ENCODE data around the gene GJA1.
A peak's percentile ranks its signal among the peaks of the same experiment; 100 is the strongest.
"Not testable (repeated sequence)": the region's sequence is repeated elsewhere in the genome, so short reads cannot be mapped to it uniquely, and the experiment has no call there.

Gene GJA1

DNA sequence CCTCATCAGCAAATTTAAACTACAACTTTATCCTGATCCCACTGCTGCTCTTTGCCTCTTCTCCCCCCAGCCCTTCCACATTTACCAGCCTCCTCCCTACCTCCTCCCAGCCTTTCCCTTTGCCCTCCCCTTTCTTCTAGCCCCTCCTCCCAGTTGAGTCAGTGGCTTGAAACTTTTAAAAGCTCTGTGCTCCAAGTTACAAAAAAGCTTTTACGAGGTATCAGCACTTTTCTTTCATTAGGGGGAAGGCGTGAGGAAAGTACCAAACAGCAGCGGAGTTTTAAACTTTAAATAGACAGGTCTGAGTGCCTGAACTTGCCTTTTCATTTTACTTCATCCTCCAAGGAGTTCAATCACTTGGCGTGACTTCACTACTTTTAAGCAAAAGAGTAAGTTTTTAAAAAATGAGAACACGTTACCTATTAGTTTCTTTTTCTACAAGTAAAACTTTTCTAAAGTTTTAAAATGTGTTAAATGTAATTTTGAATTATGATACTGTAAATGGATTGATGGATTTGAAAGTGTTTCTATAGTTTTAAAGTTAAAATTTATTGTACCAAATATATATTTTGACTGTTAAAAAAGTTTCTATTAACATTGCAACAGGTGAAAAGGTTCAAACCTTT is at the start of gene GJA1:
Gene GJA1 (plus strand): TSS at position 203 of the 626 bp plus-strand sequence. CDS start 11,202 bp downstream, outside the sequence.
- peak within 1 kb of the TSS; percentile 52 for H3K9ac ChIP-seq (ENCODE audit: low read length)

DNA sequence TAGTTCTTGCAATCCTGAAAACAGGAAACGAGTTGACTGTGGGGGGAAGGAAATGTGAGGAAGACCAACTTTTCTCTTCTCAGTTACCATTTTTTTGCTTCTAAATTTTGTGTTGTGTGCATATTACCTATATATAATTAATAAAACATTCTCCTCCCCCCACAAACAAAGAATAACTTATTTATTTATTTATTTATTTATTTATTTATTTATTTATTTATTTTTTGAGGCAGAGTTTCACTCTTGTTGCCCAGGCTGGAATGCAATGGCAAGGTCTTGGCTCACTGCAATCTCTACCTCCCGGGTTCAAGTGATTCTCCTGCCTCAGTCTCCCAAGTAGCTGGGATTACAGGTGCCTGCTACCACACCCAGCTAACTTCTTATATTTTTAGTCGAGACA is 48.9 kb upstream of the GJA1 start:
- H3K36me3 ChIP-seq (replicated peaks; ENCODE audit: insufficient read depth, low read length); H3F3A ChIP-seq (ENCODE audit: insufficient read depth, low read length); H2AFZ ChIP-seq (ENCODE audit: low read length); H4K20me1 ChIP-seq (ENCODE audit: insufficient read depth, low read length); H3K4me1 ChIP-seq (ENCODE audit: low read length); H3K4me3 ChIP-seq (ENCODE audit: low read length); H3K9me2 ChIP-seq (replicated peaks; ENCODE audit: insufficient read depth, low read length); H3K9me3 ChIP-seq (replicated peaks; ENCODE audit: insufficient read depth, low read length); H3K9ac ChIP-seq (ENCODE audit: low read length); H3K27me3 ChIP-seq (replicated peaks; ENCODE audit: insufficient read depth, low read length); H3K27ac ChIP-seq (ENCODE audit: low read length); H3K79me2 ChIP-seq (ENCODE audit: low read length); H3K4me2 ChIP-seq (ENCODE audit: low read depth, low read length); DNase-seq: not testable (repeated sequence)

More for the DNA sequence above, at the start of gene GJA1:
- peak within 1 kb of the TSS; percentile 18; the same call in 1 of the 2 replicates for H3K27ac ChIP-seq (ENCODE audit: low read length)
- TF ChIP-seq EZH2phosphoT487 (IDR thresholded peaks at IDR 0.05; ENCODE audit: low read length) (no peak), EZH2 (optimal IDR thresholded peaks at IDR 0.05; ENCODE audit: low read depth, low read length) (no peak)
- TF ChIP-seq, protein P1, sequence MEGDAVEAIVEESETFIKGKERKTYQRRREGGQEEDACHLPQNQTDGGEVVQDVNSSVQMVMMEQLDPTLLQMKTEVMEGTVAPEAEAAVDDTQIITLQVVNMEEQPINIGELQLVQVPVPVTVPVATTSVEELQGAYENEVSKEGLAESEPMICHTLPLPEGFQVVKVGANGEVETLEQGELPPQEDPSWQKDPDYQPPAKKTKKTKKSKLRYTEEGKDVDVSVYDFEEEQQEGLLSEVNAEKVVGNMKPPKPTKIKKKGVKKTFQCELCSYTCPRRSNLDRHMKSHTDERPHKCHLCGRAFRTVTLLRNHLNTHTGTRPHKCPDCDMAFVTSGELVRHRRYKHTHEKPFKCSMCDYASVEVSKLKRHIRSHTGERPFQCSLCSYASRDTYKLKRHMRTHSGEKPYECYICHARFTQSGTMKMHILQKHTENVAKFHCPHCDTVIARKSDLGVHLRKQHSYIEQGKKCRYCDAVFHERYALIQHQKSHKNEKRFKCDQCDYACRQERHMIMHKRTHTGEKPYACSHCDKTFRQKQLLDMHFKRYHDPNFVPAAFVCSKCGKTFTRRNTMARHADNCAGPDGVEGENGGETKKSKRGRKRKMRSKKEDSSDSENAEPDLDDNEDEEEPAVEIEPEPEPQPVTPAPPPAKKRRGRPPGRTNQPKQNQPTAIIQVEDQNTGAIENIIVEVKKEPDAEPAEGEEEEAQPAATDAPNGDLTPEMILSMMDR (IDR thresholded peaks at IDR 0.05; ENCODE audit: low read length) = no peak
- no peaks in the 10 kb centered on the region for H3K27me3 ChIP-seq (replicated peaks; ENCODE audit: insufficient read depth, low read length)
- H3K4me2 ChIP-seq (ENCODE audit: low read depth, low read length) = peak within 1 kb of the TSS; percentile 73
- peak within 1 kb of the TSS; percentile 65 for H3K4me3 ChIP-seq (ENCODE audit: low read length)
- no peaks in the 10 kb centered on the region for H3K36me3 ChIP-seq (replicated peaks; ENCODE audit: insufficient read depth, low read length)
- H3K9me3 ChIP-seq (replicated peaks; ENCODE audit: insufficient read depth, low read length) = no peaks in the 10 kb centered on the region
- no peaks in the 10 kb centered on the region for H3F3A ChIP-seq (ENCODE audit: insufficient read depth, low read length)
- H3K9me2 ChIP-seq (replicated peaks; ENCODE audit: insufficient read depth, low read length) = no peaks in the 10 kb centered on the region
- H4K20me1 ChIP-seq (ENCODE audit: insufficient read depth, low read length) = no peaks in the 10 kb centered on the region
- H3K79me2 ChIP-seq (ENCODE audit: low read length) = peaks cover 15% of the 10 kb centered on the region
- DNase-seq = peak; percentile 83
- H2AFZ ChIP-seq (ENCODE audit: low read length) = peak within 1 kb of the TSS; percentile 79
- H3K4me1 ChIP-seq (ENCODE audit: low read length) = peaks cover 5% of the 10 kb centered on the region; the same call in 1 of the 2 replicates

DNA sequence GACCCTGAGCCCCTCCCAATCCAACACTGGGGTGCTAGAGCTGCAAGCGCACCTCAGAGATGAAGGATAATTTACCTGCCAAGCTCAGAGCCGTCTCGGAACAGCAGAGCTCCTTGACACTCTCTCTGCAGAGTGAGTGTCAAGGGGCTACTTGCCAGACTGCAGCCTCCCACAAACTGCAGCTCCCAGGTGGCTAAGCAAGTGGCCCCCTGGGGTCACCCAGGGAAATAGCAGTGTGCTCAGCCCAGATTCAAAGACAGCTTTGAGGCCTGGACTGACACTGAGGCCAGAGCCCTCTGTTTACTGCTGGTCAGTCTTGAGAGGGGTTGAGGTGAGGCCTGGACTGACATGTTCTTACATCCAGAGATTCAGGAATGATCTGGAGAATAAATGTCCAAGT is 46.0 kb upstream of the GJA1 start:
- Histone ChIP-seq H3K27me3 (replicated peaks; ENCODE audit: insufficient read depth, low read length) (no peaks in the 10 kb centered on the region), H3K9me3 (replicated peaks; ENCODE audit: insufficient read depth, low read length) (no peaks in the 10 kb centered on the region), H3K9ac (ENCODE audit: low read length) (no peak overlapping the region), H3K27ac (ENCODE audit: low read length) (no peak overlapping the region), H3K4me2 (ENCODE audit: low read depth, low read length) (no peak overlapping the region), H3K36me3 (replicated peaks; ENCODE audit: insufficient read depth, low read length) (no peaks in the 10 kb centered on the region), H3F3A (ENCODE audit: insufficient read depth, low read length) (no peaks in the 10 kb centered on the region), H4K20me1 (ENCODE audit: insufficient read depth, low read length) (no peaks in the 10 kb centered on the region), H2AFZ (ENCODE audit: low read length) (no peak overlapping the region), H3K79me2 (ENCODE audit: low read length) (no peaks in the 10 kb centered on the region), H3K9me2 (replicated peaks; ENCODE audit: insufficient read depth, low read length) (no peaks in the 10 kb centered on the region), H3K4me3 (ENCODE audit: low read length) (no peak overlapping the region), H3K4me1 (ENCODE audit: low read length) (no peaks in the 10 kb centered on the region)
- no peak for DNase-seq
- TF ChIP-seq, protein P1 (IDR thresholded peaks at IDR 0.05; ENCODE audit: low read length) = no peak
- no peak for TF ChIP-seq EZH2 (optimal IDR thresholded peaks at IDR 0.05; ENCODE audit: low read depth, low read length)
- TF ChIP-seq EZH2phosphoT487 (IDR thresholded peaks at IDR 0.05; ENCODE audit: low read length) = no peak

DNA sequence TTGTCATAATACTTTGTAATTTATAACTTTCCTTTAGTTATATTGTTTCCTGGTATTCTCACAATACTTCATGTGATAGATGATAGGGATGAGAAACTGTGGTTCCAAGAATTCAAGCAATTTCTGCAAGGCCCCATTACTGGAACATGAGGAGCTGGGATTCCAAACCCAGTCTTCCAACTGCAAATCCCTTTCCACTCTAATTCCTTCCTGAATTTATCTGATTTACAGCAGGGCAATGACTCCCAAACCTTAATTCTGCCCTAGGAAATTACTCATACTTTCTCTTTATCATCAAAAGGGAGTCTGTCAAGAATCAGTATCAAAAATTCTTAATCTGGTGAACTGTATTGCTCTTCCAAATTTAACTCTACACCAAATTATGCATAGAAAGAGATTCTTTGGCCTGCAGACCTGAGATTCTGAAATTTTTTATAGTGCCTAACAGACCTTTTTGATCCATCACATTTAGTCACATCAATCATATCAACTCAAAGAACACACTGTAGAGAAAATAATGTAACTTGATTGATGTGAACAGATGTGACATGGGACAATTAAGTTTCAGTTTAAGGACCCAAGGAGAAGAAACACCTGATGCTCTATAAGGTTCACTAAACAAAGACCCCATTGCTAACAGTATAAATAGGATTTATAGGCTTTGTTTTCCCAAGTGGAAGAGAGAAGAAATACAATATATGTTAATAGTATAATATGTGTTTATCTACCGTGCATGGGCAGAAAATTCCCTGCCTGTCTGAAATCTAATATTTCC is 41.5 kb upstream of the GJA1 start:
- Histone ChIP-seq H3F3A (ENCODE audit: insufficient read depth, low read length) (no peaks in the 10 kb centered on the region), H3K9me3 (replicated peaks; ENCODE audit: insufficient read depth, low read length) (no peaks in the 10 kb centered on the region), H3K27ac (ENCODE audit: low read length) (no peak overlapping the region), H4K20me1 (ENCODE audit: insufficient read depth, low read length) (no peaks in the 10 kb centered on the region), H3K27me3 (replicated peaks; ENCODE audit: insufficient read depth, low read length) (no peaks in the 10 kb centered on the region), H3K9ac (ENCODE audit: low read length) (no peak overlapping the region), H3K4me3 (ENCODE audit: low read length) (no peak overlapping the region), H3K9me2 (replicated peaks; ENCODE audit: insufficient read depth, low read length) (no peaks in the 10 kb centered on the region), H3K4me1 (ENCODE audit: low read length) (no peaks in the 10 kb centered on the region), H2AFZ (ENCODE audit: low read length) (no peak overlapping the region), H3K36me3 (replicated peaks; ENCODE audit: insufficient read depth, low read length) (no peaks in the 10 kb centered on the region), H3K79me2 (ENCODE audit: low read length) (no peaks in the 10 kb centered on the region), H3K4me2 (ENCODE audit: low read depth, low read length) (no peak overlapping the region)
- TF ChIP-seq EZH2 (optimal IDR thresholded peaks at IDR 0.05; ENCODE audit: low read depth, low read length) (no peak), EZH2phosphoT487 (IDR thresholded peaks at IDR 0.05; ENCODE audit: low read length) (no peak)
- TF ChIP-seq, protein P1 (IDR thresholded peaks at IDR 0.05; ENCODE audit: low read length) = no peak
- no peak for DNase-seq

Data from MM.1S (cell line).